ENCODE measurements around the gene MEIOSIN. TPM values are rescaled to one million over a fixed set of nuclear protein-coding genes. Genes with fewer than 3 reads are reported as not detected.

Gene MEIOSIN
- not detected in 2 replicates for total RNA-seq

GRCh38 chr19:45733160-45733810 lies at the start of gene MEIOSIN:
Gene MEIOSIN (plus strand): TSS chr19:45733439. CDS start chr19:45735377, 1,938 bp downstream.

GRCh38 chr19:45691516-45692186 lies 41.6 kb upstream of the MEIOSIN start, which contains the start of gene SNRPD2:
Gene SNRPD2 (minus strand): TSS chr19:45691953. CDS start chr19:45691888, 65 bp downstream.

GRCh38 chr19:45692187-45693105 lies 40.8 kb upstream of the MEIOSIN start, which contains the start of gene QPCTL:
Gene QPCTL (plus strand): TSS chr19:45692666. CDS start chr19:45692704, 38 bp downstream.

GRCh38 chr19:45730368-45731288 lies 2.6 kb upstream of the MEIOSIN start, which contains the start of gene FBXO46:
Gene FBXO46 (minus strand): TSS chr19:45730896. CDS start chr19:45713495, 17,401 bp downstream.

GRCh38 chr19:45768984-45769782 lies 35.9 kb downstream of the MEIOSIN start, which contains the start of gene SIX5:
Gene SIX5 (minus strand): TSS chr19:45769252. CDS start chr19:45768844, 408 bp downstream.

GRCh38 chr19:45782162-45782691 lies 49.0 kb downstream of the MEIOSIN start, which contains the start of gene DMPK:
Gene DMPK (minus strand): TSS chr19:45782490. CDS start chr19:45782352, 138 bp downstream.

GRCh38 chr19:45792470-45793177 lies 59.4 kb downstream of the MEIOSIN start, which contains the start of gene DMWD:
Gene DMWD (minus strand): TSS chr19:45792845. CDS start chr19:45792756, 89 bp downstream.

Other genes with a start within 250 kb of the MEIOSIN start
- 6.5 and 19.5 TPM in 2 replicates for gene RTN2, start 236.4 kb upstream of the MEIOSIN start, total RNA-seq
- gene PPM1N, start 235.0 kb upstream of the MEIOSIN start, total RNA-seq = 0.44 and 3.5 TPM in 2 replicates
- gene VASP, start 226.0 kb upstream of the MEIOSIN start, total RNA-seq = 42.5 and 42.9 TPM in 2 replicates
- 9.1 and 12.1 TPM in 2 replicates for gene OPA3, start 148.6 kb upstream of the MEIOSIN start, total RNA-seq
- gene GPR4, start 131.2 kb upstream of the MEIOSIN start, total RNA-seq = 1.8 TPM in 2 replicates
- gene EML2, start 94.0 kb upstream of the MEIOSIN start, total RNA-seq = 20.5 and 31.9 TPM in 2 replicates
- gene GIPR, start 65.2 kb upstream of the MEIOSIN start, total RNA-seq = 0.44 TPM in 1 of 2 replicates, not detected in the other
- gene SNRPD2, start 41.5 kb upstream of the MEIOSIN start, total RNA-seq = 212 and 276 TPM in 2 replicates
- gene QPCTL, start 40.8 kb upstream of the MEIOSIN start, total RNA-seq = 8.9 and 10.8 TPM in 2 replicates
- 8.4 and 10.4 TPM in 2 replicates for gene FBXO46, start 2.5 kb upstream of the MEIOSIN start, total RNA-seq
- 24.6 and 28.0 TPM in 2 replicates for gene SIX5, start 35.8 kb downstream of the MEIOSIN start, total RNA-seq
- gene DMPK, start 49.1 kb downstream of the MEIOSIN start, total RNA-seq = 14.4 and 14.8 TPM in 2 replicates
- 18.8 and 19.0 TPM in 2 replicates for gene DMWD, start 59.4 kb downstream of the MEIOSIN start, total RNA-seq
- not detected in 2 replicates for gene RSPH6A, start 81.9 kb downstream of the MEIOSIN start, total RNA-seq
- 25.6 and 31.4 TPM in 2 replicates for gene SYMPK, start 129.7 kb downstream of the MEIOSIN start, total RNA-seq
- gene FOXA3, start 130.9 kb downstream of the MEIOSIN start, total RNA-seq = not detected in 2 replicates
- gene IRF2BP1, start 152.7 kb downstream of the MEIOSIN start, total RNA-seq = 30.3 and 30.5 TPM in 2 replicates
- gene MYPOP, start 169.2 kb downstream of the MEIOSIN start, total RNA-seq = 3.7 and 4.0 TPM in 2 replicates
- gene NANOS2, start 181.3 kb downstream of the MEIOSIN start, total RNA-seq = not detected in 2 replicates
- gene NOVA2, start 240.4 kb downstream of the MEIOSIN start, total RNA-seq = 0.24 and 0.31 TPM in 2 replicates

Measured in cardiac ventricle fibroblast (primary cell).